ENCODE data around the gene TXK.

DNA sequence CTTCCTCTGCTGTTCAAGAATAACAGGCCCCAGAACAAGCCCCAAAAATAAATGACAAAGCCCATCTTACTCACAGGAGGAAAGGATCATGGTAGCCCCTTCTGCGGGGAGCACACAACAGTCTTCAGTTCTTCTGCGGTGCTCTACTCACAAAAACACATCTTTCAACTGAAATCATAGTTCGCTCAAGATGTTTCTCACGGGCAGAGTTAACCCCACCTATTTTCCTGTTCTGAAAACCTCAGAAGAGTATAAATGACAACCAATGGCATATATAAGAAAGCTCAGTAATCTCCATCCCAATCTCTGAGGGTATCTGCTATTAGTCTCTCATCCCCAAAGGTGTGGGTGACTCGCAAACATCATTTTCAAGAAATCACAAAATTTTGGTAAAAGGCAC, at the start of gene TXK:
- TF ChIP-seq TAF1 (IDR thresholded peaks at IDR 0.05; ENCODE audit: borderline replicate concordance, low read depth, low read length) (no peak), TEAD4 (IDR thresholded peaks at IDR 0.05; ENCODE audit: borderline replicate concordance, insufficient read depth) (no peak), EZH2phosphoT487 (IDR thresholded peaks at IDR 0.05; ENCODE audit: borderline replicate concordance, low read depth) (no peak), RAD21 (IDR thresholded peaks at IDR 0.05; ENCODE audit: low read length) (no peak)
- TF ChIP-seq, protein P1, sequence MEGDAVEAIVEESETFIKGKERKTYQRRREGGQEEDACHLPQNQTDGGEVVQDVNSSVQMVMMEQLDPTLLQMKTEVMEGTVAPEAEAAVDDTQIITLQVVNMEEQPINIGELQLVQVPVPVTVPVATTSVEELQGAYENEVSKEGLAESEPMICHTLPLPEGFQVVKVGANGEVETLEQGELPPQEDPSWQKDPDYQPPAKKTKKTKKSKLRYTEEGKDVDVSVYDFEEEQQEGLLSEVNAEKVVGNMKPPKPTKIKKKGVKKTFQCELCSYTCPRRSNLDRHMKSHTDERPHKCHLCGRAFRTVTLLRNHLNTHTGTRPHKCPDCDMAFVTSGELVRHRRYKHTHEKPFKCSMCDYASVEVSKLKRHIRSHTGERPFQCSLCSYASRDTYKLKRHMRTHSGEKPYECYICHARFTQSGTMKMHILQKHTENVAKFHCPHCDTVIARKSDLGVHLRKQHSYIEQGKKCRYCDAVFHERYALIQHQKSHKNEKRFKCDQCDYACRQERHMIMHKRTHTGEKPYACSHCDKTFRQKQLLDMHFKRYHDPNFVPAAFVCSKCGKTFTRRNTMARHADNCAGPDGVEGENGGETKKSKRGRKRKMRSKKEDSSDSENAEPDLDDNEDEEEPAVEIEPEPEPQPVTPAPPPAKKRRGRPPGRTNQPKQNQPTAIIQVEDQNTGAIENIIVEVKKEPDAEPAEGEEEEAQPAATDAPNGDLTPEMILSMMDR (IDR thresholded peaks at IDR 0.05) = no peak
- TF ChIP-seq, protein P2, sequence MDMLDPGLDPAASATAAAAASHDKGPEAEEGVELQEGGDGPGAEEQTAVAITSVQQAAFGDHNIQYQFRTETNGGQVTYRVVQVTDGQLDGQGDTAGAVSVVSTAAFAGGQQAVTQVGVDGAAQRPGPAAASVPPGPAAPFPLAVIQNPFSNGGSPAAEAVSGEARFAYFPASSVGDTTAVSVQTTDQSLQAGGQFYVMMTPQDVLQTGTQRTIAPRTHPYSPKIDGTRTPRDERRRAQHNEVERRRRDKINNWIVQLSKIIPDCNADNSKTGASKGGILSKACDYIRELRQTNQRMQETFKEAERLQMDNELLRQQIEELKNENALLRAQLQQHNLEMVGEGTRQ (IDR thresholded peaks at IDR 0.05; ENCODE audit: borderline replicate concordance, low read depth, low read length) = no peak
